ENCODE data around the gene GPD1.

- TF ChIP-seq POLR2A (IDR thresholded peaks at IDR 0.05; ENCODE audit: low read depth, low read length) (no peak), JUND (IDR thresholded peaks at IDR 0.05; ENCODE audit: low read depth, low read length) (no peak), SREBF1 (IDR thresholded peaks at IDR 0.05; ENCODE audit: low read length) (no peak), TCF12 (IDR thresholded peaks at IDR 0.05; ENCODE audit: low read depth, low read length) (no peak), BCL11A (IDR thresholded peaks at IDR 0.05; ENCODE audit: low read depth, low read length) (no peak)
- TF ChIP-seq, protein P1, sequence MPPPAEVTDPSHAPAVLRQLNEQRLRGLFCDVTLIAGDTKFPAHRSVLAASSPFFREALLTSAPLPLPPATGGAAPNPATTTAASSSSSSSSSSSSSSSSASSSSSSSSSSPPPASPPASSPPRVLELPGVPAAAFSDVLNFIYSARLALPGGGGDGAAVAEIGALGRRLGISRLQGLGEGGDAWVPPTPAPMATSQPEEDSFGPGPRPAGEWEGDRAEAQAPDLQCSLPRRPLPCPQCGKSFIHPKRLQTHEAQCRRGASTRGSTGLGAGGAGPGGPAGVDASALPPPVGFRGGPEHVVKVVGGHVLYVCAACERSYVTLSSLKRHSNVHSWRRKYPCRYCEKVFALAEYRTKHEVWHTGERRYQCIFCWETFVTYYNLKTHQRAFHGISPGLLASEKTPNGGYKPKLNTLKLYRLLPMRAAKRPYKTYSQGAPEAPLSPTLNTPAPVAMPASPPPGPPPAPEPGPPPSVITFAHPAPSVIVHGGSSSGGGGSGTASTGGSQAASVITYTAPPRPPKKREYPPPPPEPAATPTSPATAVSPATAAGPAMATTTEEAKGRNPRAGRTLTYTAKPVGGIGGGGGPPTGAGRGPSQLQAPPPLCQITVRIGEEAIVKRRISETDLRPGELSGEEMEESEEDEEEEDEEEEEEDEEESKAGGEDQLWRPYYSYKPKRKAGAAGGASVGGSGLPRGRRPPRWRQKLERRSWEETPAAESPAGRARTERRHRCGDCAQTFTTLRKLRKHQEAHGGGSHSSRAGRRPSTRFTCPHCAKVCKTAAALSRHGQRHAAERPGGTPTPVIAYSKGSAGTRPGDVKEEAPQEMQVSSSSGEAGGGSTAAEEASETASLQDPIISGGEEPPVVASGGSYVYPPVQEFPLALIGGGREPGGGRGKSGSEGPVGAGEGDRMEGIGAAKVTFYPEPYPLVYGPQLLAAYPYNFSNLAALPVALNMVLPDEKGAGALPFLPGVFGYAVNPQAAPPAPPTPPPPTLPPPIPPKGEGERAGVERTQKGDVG (CRISPR knock-in tag; IDR thresholded peaks at IDR 0.05) = no peak
These were observed at the start of gene GPD1 for GRCh38 chr12:50103767-50104321.

Measured in GM12878 (cell line).